ENCODE measurements around the gene ACTN1.

The ACTN1 gene

DNA sequence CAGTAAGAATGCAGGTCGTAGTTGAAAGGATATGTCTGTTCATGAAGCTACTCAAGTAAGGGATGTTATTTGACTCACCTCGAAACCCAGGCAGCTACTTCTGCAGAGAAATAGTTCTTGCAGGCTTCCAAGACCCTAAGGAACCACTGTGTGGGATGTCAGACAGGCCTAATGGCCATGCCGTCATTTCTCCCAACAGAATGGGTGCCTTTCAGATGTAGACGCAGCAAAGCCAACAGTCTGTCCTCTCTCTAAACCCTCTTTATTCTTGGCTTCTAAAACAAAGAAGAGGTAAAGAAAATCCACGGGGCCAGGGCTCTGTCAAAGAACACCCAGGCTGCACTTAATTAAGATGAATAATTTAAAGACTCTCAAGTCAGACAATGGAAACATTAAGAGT is 19.0 kb upstream of the ACTN1 start:
- TF ChIP-seq, protein P1, sequence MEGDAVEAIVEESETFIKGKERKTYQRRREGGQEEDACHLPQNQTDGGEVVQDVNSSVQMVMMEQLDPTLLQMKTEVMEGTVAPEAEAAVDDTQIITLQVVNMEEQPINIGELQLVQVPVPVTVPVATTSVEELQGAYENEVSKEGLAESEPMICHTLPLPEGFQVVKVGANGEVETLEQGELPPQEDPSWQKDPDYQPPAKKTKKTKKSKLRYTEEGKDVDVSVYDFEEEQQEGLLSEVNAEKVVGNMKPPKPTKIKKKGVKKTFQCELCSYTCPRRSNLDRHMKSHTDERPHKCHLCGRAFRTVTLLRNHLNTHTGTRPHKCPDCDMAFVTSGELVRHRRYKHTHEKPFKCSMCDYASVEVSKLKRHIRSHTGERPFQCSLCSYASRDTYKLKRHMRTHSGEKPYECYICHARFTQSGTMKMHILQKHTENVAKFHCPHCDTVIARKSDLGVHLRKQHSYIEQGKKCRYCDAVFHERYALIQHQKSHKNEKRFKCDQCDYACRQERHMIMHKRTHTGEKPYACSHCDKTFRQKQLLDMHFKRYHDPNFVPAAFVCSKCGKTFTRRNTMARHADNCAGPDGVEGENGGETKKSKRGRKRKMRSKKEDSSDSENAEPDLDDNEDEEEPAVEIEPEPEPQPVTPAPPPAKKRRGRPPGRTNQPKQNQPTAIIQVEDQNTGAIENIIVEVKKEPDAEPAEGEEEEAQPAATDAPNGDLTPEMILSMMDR (IDR thresholded peaks at IDR 0.05; ENCODE audit: low read length) = no peak
- no peak for TF ChIP-seq EZH2 (IDR thresholded peaks at IDR 0.05; ENCODE audit: borderline replicate concordance, low read length)
- Histone ChIP-seq H3K4me3 (ENCODE audit: low read depth, low read length, poor library complexity, severe bottlenecking) (no peak overlapping the region), H3K4me2 (ENCODE audit: low read length) (no peak overlapping the region), H3K27ac (ENCODE audit: low read depth, low read length, poor library complexity, severe bottlenecking) (no peak overlapping the region), H3K36me3 (ENCODE audit: insufficient read depth, low read length) (no peaks in the 10 kb centered on the region), H3K9ac (ENCODE audit: low read length) (no peak overlapping the region), H3F3A (ENCODE audit: insufficient read depth, low read length) (no peaks in the 10 kb centered on the region), H3K9me3 (ENCODE audit: low read length) (no peaks in the 10 kb centered on the region), H2AFZ (ENCODE audit: low read length) (no peak overlapping the region), H3K9me2 (ENCODE audit: low read depth, low read length) (no peaks in the 10 kb centered on the region), H3K79me2 (ENCODE audit: insufficient read depth, low read length) (no peaks in the 10 kb centered on the region), H3K4me1 (ENCODE audit: insufficient read depth, low read length, severe bottlenecking) (no peaks in the 10 kb centered on the region), H3K27me3 (ENCODE audit: insufficient read depth, low read length) (no peaks in the 10 kb centered on the region), H4K20me1 (ENCODE audit: insufficient read depth, low read length) (no peaks in the 10 kb centered on the region)

DNA sequence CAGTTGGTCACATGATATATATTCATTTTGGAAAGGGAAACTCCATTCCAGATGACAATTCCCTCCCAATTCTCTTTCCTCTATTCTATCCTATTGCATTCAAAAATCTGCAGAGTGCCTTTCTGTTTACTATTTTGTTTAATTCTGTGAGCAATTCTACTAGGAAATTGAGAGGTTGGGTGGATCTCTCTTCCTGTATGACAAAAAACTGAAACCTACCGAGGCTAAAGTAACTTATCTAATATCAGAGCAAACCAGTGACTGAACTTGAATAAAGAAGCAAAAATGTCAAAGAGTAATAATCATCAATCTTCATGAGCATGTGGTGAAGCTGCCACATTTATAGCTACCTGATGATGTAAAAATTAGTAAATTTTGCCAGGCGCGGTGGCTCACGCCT is 16.6 kb upstream of the ACTN1 start:
- H3K9me3 ChIP-seq (ENCODE audit: low read length) = no peaks in the 10 kb centered on the region
- H3K27ac ChIP-seq (ENCODE audit: low read depth, low read length, poor library complexity, severe bottlenecking) = no peak overlapping the region
- no peaks in the 10 kb centered on the region for H3K79me2 ChIP-seq (ENCODE audit: insufficient read depth, low read length)
- H3K4me1 ChIP-seq (ENCODE audit: insufficient read depth, low read length, severe bottlenecking) = no peaks in the 10 kb centered on the region
- no peaks in the 10 kb centered on the region for H3F3A ChIP-seq (ENCODE audit: insufficient read depth, low read length)
- no peak overlapping the region for H3K4me3 ChIP-seq (ENCODE audit: low read depth, low read length, poor library complexity, severe bottlenecking)
- H4K20me1 ChIP-seq (ENCODE audit: insufficient read depth, low read length) = no peaks in the 10 kb centered on the region
- TF ChIP-seq EZH2 (IDR thresholded peaks at IDR 0.05; ENCODE audit: borderline replicate concordance, low read length) = no peak
- TF ChIP-seq, protein P1 (IDR thresholded peaks at IDR 0.05; ENCODE audit: low read length) = no peak
- H3K4me2 ChIP-seq (ENCODE audit: low read length) = no peak overlapping the region
- no peaks in the 10 kb centered on the region for H3K9me2 ChIP-seq (ENCODE audit: low read depth, low read length)
- no peak overlapping the region for H2AFZ ChIP-seq (ENCODE audit: low read length)
- no peak overlapping the region for H3K9ac ChIP-seq (ENCODE audit: low read length)
- 0 out of 2 replicates have a peak, but pooled peaks cover 2% of the 10 kb centered on the region for H3K27me3 ChIP-seq (ENCODE audit: insufficient read depth, low read length)
- H3K36me3 ChIP-seq (ENCODE audit: insufficient read depth, low read length) = no peaks in the 10 kb centered on the region

DNA sequence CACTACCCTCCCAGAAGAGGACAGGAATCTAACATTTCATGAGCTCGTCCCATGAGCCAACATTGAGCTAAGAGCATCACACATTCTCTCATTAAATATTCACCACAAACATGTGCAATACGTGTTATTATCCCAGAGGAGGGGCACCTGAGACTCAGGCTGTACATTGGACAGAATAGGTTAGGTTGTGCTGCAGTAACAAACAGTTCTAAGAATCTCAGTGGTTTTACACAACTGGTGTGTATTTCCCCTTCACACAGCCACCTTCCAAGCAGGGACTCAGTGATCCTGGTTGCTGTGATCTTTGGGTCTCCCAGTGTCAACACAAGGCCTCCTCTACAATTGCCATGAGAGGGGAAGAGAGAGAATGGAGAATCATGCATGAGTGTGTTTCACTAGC is 15.0 kb upstream of the ACTN1 start:
- Histone ChIP-seq H3K9me3 (ENCODE audit: low read length) (no peaks in the 10 kb centered on the region), H3K9ac (ENCODE audit: low read length) (no peak overlapping the region), H4K20me1 (ENCODE audit: insufficient read depth, low read length) (no peaks in the 10 kb centered on the region), H3K36me3 (ENCODE audit: insufficient read depth, low read length) (no peaks in the 10 kb centered on the region), H3K9me2 (ENCODE audit: low read depth, low read length) (no peaks in the 10 kb centered on the region), H3K27me3 (ENCODE audit: insufficient read depth, low read length) (0 out of 2 replicates have a peak, but pooled peaks cover 2% of the 10 kb centered on the region), H3K79me2 (ENCODE audit: insufficient read depth, low read length) (no peaks in the 10 kb centered on the region), H3K4me3 (ENCODE audit: low read depth, low read length, poor library complexity, severe bottlenecking) (no peak overlapping the region), H3K4me2 (ENCODE audit: low read length) (no peak overlapping the region), H3K4me1 (ENCODE audit: insufficient read depth, low read length, severe bottlenecking) (no peaks in the 10 kb centered on the region), H3K27ac (ENCODE audit: low read depth, low read length, poor library complexity, severe bottlenecking) (no peak overlapping the region), H2AFZ (ENCODE audit: low read length) (no peak overlapping the region), H3F3A (ENCODE audit: insufficient read depth, low read length) (no peaks in the 10 kb centered on the region)
- TF ChIP-seq EZH2 (IDR thresholded peaks at IDR 0.05; ENCODE audit: borderline replicate concordance, low read length) = no peak
- TF ChIP-seq, protein P1 (IDR thresholded peaks at IDR 0.05; ENCODE audit: low read length) = no peak
